Dendritic cell treated with granulocyte-macrophage colony-stimulating factor and Interleukin-4, amounts not matched to agents 40 ng/mL and 50 ng/mL, for 4 days (primary cell): ENCODE results near the gene CARMIL1.
A peak's percentile ranks its signal among the peaks of the same experiment; 100 is the strongest.

Experiments
- H3K27ac Mint-ChIP-seq: one replicate; pipeline ENCODE4 v1.8.0; 2022; ENCODE audit warnings: mild to moderate bottlenecking, mixed read lengths
- H3K27me3 Mint-ChIP-seq: one replicate; pipeline ENCODE4 v1.8.0; 2022; ENCODE audit warnings: mild to moderate bottlenecking, mixed read lengths
- H3K36me3 Mint-ChIP-seq: one replicate; pipeline ENCODE4 v1.8.0; 2022; ENCODE audit warnings: low read depth, mixed read lengths
- H3K4me1 Mint-ChIP-seq: one replicate; pipeline ENCODE4 v1.8.0; 2022; ENCODE audit warnings: low read depth, mixed read lengths
- H3K4me3 Mint-ChIP-seq: one replicate; pipeline ENCODE4 v1.8.0; 2022; ENCODE audit warnings: mild to moderate bottlenecking, moderate library complexity, mixed read lengths
- H3K9me3 Mint-ChIP-seq: one replicate; pipeline ENCODE4 v1.8.0; 2022; ENCODE audit warnings: mixed read lengths
- intact Hi-C: fragments of 100-400 bp; cut with micrococcal nuclease; formaldehyde crosslinking; loops from one replicate; pipeline ENCODE4 v1.15.0; 2022

The CARMIL1 gene

GRCh38 chr6:25326126-25326525 is 47.0 kb downstream of the CARMIL1 start:
- peaks cover 32% of the 10 kb centered on the region for H3K36me3 Mint-ChIP-seq
- H3K4me1 Mint-ChIP-seq, result peaks cover 10% of the 10 kb centered on the region
- intact Hi-C loops, result no loop called here
- no peak overlapping the region for H3K4me3 Mint-ChIP-seq
- H3K27me3 Mint-ChIP-seq, result no peaks in the 10 kb centered on the region
- no peaks in the 10 kb centered on the region for H3K9me3 Mint-ChIP-seq
- H3K27ac Mint-ChIP-seq, result no peak overlapping the region

GRCh38 chr6:25326960-25327359 is 47.8 kb downstream of the CARMIL1 start:
- Mint-ChIP-seq H3K4me1 (peaks cover 11% of the 10 kb centered on the region), H3K36me3 (peaks cover 32% of the 10 kb centered on the region), H3K9me3 (no peaks in the 10 kb centered on the region), H3K27ac (no peak overlapping the region), H3K27me3 (no peaks in the 10 kb centered on the region), H3K4me3 (no peak overlapping the region)
- intact Hi-C loops, result no loop called here

GRCh38 chr6:25327432-25327831 is 48.3 kb downstream of the CARMIL1 start:
- intact Hi-C loops, result no loop called here
- Mint-ChIP-seq H3K36me3 (peaks cover 32% of the 10 kb centered on the region), H3K4me3 (no peak overlapping the region), H3K4me1 (peaks cover 15% of the 10 kb centered on the region), H3K9me3 (no peaks in the 10 kb centered on the region), H3K27ac (no peak overlapping the region), H3K27me3 (no peaks in the 10 kb centered on the region)

- H3K36me3 Mint-ChIP-seq, result peaks cover 33% of the 10 kb centered on the region
- no peak overlapping the region for H3K4me3 Mint-ChIP-seq
- H3K27ac Mint-ChIP-seq, result no peak overlapping the region
- no peaks in the 10 kb centered on the region for H3K27me3 Mint-ChIP-seq
- intact Hi-C loops, result no loop called here
- peaks cover 34% of the 10 kb centered on the region for H3K4me1 Mint-ChIP-seq
- no peaks in the 10 kb centered on the region for H3K9me3 Mint-ChIP-seq
Measured at GRCh38 chr6:25329161-25329817, 50.1 kb downstream of the CARMIL1 start.

GRCh38 chr6:25329982-25330381 is 50.8 kb downstream of the CARMIL1 start:
- Mint-ChIP-seq H3K27ac (no peak overlapping the region), H3K9me3 (no peaks in the 10 kb centered on the region), H3K4me3 (no peak overlapping the region), H3K36me3 (peaks cover 27% of the 10 kb centered on the region), H3K4me1 (peaks cover 34% of the 10 kb centered on the region), H3K27me3 (no peaks in the 10 kb centered on the region)
- intact Hi-C loops, result no loop called here

- Mint-ChIP-seq H3K27ac (no peak overlapping the region), H3K27me3 (no peaks in the 10 kb centered on the region), H3K4me1 (peaks cover 34% of the 10 kb centered on the region), H3K36me3 (peaks cover 31% of the 10 kb centered on the region), H3K9me3 (no peaks in the 10 kb centered on the region), H3K4me3 (no peak overlapping the region)
- intact Hi-C loops, result no loop called here
Measured at GRCh38 chr6:25330796-25331685, 51.9 kb downstream of the CARMIL1 start.

GRCh38 chr6:25332165-25332564 is 53.0 kb downstream of the CARMIL1 start:
- no peaks in the 10 kb centered on the region for H3K9me3 Mint-ChIP-seq
- peaks cover 34% of the 10 kb centered on the region for H3K4me1 Mint-ChIP-seq
- no peak overlapping the region for H3K27ac Mint-ChIP-seq
- no peaks in the 10 kb centered on the region for H3K27me3 Mint-ChIP-seq
- H3K4me3 Mint-ChIP-seq, result no peak overlapping the region
- intact Hi-C loops, result no loop called here
- peaks cover 35% of the 10 kb centered on the region for H3K36me3 Mint-ChIP-seq

GRCh38 chr6:25332655-25333071 is 53.5 kb downstream of the CARMIL1 start:
- H3K27ac Mint-ChIP-seq, result peak overlapping the region; percentile 79
- intact Hi-C loops, result no loop called here
- H3K9me3 Mint-ChIP-seq, result no peaks in the 10 kb centered on the region
- peaks cover 34% of the 10 kb centered on the region for H3K4me1 Mint-ChIP-seq
- peaks cover 40% of the 10 kb centered on the region for H3K36me3 Mint-ChIP-seq
- H3K4me3 Mint-ChIP-seq, result no peak overlapping the region
- H3K27me3 Mint-ChIP-seq, result no peaks in the 10 kb centered on the region

GRCh38 chr6:25333471-25333870 is 54.3 kb downstream of the CARMIL1 start:
- intact Hi-C loops, result no loop called here
- Mint-ChIP-seq H3K27ac (peak overlapping the region; percentile 79), H3K9me3 (no peaks in the 10 kb centered on the region), H3K27me3 (no peaks in the 10 kb centered on the region), H3K36me3 (peaks cover 40% of the 10 kb centered on the region), H3K4me3 (no peak overlapping the region), H3K4me1 (peaks cover 34% of the 10 kb centered on the region)

- H3K4me1 Mint-ChIP-seq, result peaks cover 30% of the 10 kb centered on the region
- no peaks in the 10 kb centered on the region for H3K9me3 Mint-ChIP-seq
- no peak overlapping the region for H3K27ac Mint-ChIP-seq
- no peaks in the 10 kb centered on the region for H3K27me3 Mint-ChIP-seq
- peaks cover 47% of the 10 kb centered on the region for H3K36me3 Mint-ChIP-seq
- no peak overlapping the region for H3K4me3 Mint-ChIP-seq
- intact Hi-C loops, result no loop called here
Measured at GRCh38 chr6:25334793-25335192, 55.6 kb downstream of the CARMIL1 start.

GRCh38 chr6:25336996-25337395 is 57.8 kb downstream of the CARMIL1 start:
- no peak overlapping the region for H3K4me3 Mint-ChIP-seq
- no peak overlapping the region for H3K27ac Mint-ChIP-seq
- H3K9me3 Mint-ChIP-seq, result no peaks in the 10 kb centered on the region
- peaks cover 57% of the 10 kb centered on the region for H3K36me3 Mint-ChIP-seq
- peaks cover 23% of the 10 kb centered on the region for H3K4me1 Mint-ChIP-seq
- H3K27me3 Mint-ChIP-seq, result no peaks in the 10 kb centered on the region
- intact Hi-C loops, result no loop called here

- H3K36me3 Mint-ChIP-seq, result peaks cover 58% of the 10 kb centered on the region
- no peak overlapping the region for H3K4me3 Mint-ChIP-seq
- H3K27me3 Mint-ChIP-seq, result no peaks in the 10 kb centered on the region
- H3K27ac Mint-ChIP-seq, result no peak overlapping the region
- intact Hi-C loops, result no loop called here
- peaks cover 19% of the 10 kb centered on the region for H3K4me1 Mint-ChIP-seq
- H3K9me3 Mint-ChIP-seq, result no peaks in the 10 kb centered on the region
Measured at GRCh38 chr6:25337431-25337830, 58.3 kb downstream of the CARMIL1 start.

- H3K27me3 Mint-ChIP-seq, result no peaks in the 10 kb centered on the region
- no peaks in the 10 kb centered on the region for H3K9me3 Mint-ChIP-seq
- no peak overlapping the region for H3K27ac Mint-ChIP-seq
- no peak overlapping the region for H3K4me3 Mint-ChIP-seq
- H3K36me3 Mint-ChIP-seq, result peaks cover 46% of the 10 kb centered on the region
- H3K4me1 Mint-ChIP-seq, result no peaks in the 10 kb centered on the region
- intact Hi-C loops, result no loop called here
Measured at GRCh38 chr6:25340431-25341202, 61.4 kb downstream of the CARMIL1 start.

- Mint-ChIP-seq H3K27ac (no peak overlapping the region), H3K4me3 (no peak overlapping the region), H3K4me1 (no peaks in the 10 kb centered on the region), H3K27me3 (no peaks in the 10 kb centered on the region), H3K9me3 (no peaks in the 10 kb centered on the region), H3K36me3 (peaks cover 41% of the 10 kb centered on the region)
- intact Hi-C loops, result no loop called here
Measured at GRCh38 chr6:25341203-25341552, 62.0 kb downstream of the CARMIL1 start.
